Left kidney (tissue), 2 donors: ENCODE results near the gene ZNF205. TPM values are rescaled to one million over a fixed set of nuclear protein-coding genes. Genes with fewer than 3 reads are reported as not detected.

Experiments
- DNase-seq: peaks from one replicate; pipeline ENCODE4 v3.0.0-alpha.2; 2013
- polyA plus RNA-seq: library from polyadenylated mRNA; unstranded; fragments of 120-200 nt; gene quantifications from one replicate; pipeline ENCODE4 v1.2.1, GENCODE V29; 2013; ENCODE audit not compliant: insufficient read length

The ZNF205 gene
- polyA plus RNA-seq, 1 donor: 15.2 TPM

DNA sequence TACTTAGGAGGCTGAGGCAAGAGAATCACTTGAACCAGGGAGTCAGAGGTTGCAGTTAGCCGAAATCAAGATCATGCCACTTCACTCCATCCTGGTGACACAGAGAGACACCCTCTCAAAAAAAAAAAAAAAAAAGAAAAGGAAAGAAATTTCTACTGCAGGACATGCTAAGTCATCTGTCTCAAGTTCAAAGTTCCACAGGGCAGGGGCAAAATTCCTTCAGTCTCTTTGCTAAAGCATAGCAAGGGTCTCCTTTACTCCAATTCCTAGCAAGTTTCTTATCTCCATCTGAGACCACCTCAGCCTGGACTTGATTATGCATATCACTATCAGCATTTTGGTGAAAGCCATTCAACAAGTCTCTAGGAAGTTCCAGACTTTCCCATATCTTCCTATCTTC, 27.9 kb upstream of the ZNF205 start:
- no peak for DNase-seq

DNA sequence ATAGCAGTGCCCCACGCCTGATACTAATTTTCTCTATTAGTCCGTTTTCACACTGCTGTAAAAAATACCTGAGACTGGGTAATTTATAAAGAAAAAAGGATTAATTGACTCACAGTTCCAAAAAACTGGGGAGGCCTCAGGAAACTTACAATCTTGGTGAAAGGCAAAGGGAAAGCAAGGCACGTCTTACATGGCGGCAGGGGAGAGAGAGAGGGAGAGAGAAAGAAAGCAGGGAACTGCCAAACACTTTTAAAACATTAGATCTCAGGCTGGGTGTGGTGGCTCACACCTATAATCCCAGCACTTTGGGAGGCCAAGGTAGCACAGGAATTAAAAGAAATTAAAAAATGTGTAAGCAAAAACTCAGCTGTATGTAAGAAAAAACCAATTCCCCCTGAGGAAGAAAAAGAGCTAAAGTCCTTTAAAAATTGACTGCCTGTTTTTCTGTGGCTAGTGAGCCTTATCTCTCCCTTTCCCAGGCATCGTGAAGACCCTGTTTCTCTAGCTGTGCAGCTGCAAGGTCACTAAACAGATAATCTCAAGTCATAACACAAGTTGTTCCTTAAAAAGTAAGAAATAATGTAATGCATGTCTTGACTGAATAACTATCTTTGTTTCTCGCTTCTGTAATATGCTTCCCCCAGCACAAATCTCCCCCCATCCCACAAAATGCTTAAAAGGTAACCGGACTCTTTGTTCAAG, 27.3 kb upstream of the ZNF205 start:
- DNase-seq: no peak

DNA sequence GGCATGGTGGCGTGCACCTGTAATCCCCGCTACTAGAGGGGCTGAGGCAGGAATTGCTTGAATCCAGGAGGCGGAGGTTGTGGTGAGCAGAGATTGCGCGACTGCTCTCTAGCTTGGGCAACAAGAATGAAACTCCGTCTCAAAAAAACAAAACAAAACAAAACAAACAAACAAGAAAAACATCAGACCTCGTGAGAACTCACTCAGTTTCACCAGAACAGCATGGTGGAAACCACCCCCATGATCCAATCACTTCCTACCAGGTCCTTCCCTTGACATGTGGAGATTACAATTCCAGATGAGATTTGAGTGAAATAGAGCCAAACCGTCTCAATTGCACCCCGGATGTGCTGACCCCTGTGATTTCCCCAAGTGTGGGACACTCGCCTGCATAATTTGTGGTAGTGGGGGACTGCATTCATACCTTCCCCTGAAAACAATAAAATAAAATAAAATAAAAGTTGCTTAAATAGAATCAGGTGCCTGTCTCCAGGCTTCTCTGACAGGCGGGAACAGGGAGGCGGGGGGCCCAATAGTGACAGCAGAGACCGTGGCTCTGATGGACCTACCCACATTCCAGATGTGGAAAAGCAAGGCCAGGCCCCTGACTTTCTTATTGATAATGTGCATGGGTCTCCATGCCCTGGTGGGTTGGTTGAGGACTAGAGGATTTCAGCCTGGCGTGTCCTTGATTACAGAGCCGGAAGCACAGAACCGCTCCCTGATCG, 26.4 kb upstream of the ZNF205 start:
- no peak for DNase-seq

DNA sequence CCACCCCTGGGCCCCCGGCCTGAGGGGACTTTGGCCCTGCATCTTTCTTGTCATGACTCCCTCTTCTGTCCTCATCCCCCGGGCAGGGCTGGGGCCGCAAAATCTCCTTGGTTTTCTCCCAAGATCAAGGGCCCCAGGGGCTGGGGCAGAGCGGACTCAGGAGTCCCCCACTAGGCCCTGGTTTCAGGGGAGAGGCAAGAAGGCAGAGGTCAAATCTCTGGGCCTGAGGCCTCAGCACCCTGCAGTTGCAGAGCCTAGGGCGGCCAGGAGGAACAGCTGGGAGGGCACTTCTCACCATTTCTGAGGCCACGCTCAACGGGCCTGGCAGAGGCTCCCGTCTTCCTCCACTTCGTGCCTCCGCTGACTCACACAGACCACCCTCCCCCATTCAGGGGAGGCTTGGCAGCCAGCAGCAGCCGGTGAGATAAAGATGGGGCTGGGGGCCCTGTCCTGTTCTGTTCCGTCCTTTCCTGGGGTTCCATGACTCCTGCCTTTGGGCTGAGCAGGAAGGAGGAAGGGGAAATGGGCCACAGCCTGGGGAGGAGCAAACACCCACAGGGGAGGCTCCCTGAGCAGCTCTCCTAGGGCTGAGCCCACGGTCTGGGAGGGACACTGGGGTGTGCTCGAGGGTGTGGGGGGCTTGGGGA, 25.7 kb upstream of the ZNF205 start:
- no peak for DNase-seq

DNA sequence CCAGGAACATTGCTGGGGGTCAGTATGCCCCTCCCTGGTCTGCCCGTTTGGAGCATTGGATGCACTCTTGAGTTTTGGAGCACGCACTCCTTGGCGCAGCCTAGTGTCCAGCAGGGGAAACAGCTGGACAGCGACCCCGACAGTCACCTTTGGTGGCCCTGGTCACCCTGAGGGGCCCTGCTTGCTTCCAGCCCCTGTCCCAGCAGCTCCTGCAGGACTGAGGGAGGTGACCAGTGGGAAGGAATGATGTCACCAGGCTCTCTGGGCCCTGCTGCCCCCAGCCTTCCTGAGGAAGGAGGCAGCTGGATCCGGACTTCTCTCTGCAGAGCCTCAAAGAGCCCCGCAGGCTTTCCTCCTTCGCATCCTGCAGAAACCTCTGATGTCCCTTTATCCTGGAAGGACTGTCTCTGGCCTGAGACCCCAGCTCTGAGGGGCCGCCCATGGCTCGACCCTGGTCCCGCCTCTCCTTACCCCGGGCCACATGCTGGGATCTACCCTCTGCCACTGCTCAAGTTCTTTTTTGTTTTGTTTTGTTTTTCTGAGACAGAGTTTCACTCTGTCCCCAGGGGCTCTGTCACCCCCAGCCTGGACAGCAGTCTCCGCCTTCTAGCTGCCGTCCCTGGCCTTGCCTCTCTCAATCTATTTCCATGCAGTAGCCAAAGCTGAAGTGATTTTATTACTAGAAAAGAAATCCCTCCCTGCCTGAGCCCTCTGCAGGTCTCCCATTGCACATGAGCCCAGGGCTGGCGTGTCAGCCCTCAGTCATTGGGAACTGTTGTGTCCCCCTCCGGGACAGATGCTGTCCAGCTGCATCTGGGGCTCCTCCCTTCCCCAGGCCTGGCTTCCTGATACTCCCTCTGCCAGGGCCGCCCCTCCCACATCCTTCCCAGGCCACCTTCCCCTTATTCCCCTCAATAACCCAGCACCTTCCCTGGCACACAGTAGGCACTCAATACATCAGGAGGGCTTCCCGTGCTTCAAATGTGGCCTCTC, 24.8 kb upstream of the ZNF205 start:
- DNase-seq: no peak

DNA sequence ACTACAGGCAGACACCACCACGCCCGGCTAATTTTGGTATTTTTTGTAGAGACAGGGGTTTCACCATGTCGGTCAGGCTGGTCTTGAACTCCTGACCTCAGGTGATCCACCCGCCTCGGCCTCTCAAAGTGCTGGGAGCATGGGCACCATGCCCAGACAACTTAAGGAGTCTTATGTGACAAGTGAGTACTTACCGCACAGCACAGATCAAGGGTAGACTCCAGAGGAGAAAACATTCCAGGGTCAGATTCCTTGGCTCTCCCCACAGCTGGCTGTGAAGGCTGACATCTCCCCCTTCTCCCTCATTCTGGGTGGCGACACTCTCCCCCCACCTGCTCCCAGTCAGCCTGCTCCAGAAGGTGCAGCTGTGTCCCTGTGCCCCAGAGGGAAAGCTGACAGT, 23.9 kb upstream of the ZNF205 start:
- DNase-seq: no peak

DNA sequence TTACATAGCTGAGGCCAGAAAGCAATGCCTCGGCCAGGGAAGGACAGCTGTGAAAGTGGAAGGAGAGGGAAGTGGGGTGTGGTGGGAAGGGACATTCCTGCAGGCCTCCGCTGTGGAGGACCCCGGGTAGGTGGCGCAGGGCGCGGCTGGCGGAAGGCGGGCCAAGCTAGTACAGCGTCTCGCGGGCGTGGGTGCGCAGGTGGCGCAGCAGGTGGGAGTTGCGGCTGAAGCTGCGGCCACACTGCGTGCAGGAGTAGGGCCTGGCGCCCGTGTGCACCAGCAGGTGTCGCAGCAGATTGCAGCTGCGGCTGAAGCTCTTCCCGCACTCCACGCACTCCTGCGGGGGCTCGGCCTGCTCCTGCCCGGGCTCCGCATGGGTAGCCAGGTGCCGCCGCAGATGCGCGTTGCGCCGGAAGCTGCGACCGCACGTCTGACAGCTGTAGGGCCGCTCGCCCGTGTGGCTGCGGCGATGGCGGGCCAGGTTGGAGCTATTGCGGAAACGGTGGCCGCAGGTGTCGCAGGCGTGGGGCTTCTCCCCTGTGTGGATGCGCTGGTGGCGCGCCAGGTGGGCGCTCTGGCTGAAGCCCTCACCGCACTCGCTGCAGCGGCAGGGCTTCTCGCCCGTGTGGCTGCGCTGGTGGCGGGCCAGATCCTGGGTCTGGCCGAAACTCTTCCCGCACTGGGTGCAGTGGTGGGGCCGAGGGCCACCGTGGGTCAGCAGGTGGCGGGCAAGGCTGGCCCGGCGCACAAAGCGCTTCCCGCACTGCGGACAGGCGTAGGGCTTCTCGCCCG, 23.3 kb upstream of the ZNF205 start:
- DNase-seq: no peak

DNA sequence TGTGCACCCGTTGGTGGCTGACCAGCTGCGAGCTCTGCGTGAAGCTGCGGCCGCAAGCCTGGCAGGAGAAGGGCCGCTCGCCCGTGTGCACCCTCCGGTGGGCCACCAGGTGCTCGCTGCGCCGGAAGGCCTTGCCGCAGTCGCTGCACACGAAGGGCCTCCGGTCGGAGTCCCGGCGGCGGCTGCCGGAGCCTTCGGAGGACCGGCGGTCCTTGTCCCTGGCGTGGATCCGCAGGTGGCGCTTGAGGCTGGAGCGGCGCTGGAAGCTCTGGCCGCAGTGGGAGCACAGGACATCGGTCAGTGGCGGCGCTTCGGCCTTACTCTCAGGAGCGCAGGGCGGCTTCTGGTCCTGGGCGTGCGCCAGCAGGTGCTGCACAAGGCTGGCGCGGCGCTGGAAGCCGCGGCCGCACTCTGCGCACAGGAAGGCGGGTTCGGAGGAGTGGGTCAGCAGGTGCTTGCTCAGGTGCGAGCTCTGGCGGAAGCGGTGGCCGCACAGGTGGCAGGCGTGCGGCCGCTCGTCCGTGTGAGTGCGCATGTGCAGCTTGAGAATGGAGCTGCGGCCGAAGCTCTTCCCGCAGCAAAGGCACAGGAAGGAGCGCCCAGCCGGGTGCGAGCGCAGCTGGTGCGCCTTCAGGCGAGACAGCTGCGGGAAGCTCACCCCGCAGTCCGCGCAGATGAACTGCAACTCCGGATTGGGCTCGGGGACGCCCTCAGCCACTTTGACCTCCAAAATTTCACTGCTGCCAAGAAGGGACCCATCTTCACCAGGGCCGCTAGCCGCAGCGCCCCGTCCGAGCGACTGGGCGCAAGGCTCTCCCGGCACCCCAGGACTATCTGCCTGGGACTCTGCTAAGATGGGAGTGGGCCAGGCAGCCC, 22.4 kb upstream of the ZNF205 start:
- no peak for DNase-seq

DNA sequence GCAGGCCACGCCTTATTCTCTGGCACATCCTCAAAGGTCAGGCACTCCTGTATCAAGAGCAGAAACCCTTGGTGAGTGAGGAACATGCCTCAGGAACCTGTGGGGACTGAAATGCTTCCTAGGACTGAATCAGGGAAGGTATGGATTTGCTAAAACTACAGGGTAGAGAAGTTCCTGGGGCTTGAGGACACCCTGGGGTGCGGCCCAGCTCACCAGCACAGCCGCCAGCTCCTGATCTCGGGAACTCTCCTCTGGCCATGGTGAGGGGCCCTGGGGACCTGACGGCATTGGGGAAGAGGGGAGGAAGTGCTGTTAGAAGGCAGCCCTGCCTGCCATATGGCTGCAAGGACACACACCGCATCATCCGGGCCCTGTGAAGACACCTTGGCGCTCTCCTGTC, 20.8 kb upstream of the ZNF205 start:
- DNase-seq: no peak

DNA sequence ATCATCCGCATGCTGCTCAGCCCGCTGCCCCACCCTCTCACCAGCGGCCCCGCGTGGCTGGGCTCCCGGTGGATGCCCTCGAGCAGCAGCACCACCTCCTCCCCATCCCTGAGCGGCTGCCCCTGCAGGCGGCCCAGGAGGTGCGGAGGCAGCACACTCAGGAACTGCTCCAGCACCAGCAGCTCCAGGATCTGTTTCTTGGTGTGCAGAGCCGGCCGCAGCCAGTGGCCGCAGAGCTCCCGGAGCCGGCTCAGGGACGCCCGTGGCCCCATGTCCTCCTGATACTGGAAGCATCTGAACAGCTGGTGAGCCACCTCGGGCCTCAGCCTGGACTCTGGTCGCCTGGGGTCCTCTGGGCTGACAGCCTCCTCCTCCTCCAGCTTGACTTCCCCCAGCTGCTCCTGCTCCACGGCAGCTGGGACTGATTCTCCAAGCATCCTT, 19.9 kb upstream of the ZNF205 start:
- DNase-seq: no peak

DNA sequence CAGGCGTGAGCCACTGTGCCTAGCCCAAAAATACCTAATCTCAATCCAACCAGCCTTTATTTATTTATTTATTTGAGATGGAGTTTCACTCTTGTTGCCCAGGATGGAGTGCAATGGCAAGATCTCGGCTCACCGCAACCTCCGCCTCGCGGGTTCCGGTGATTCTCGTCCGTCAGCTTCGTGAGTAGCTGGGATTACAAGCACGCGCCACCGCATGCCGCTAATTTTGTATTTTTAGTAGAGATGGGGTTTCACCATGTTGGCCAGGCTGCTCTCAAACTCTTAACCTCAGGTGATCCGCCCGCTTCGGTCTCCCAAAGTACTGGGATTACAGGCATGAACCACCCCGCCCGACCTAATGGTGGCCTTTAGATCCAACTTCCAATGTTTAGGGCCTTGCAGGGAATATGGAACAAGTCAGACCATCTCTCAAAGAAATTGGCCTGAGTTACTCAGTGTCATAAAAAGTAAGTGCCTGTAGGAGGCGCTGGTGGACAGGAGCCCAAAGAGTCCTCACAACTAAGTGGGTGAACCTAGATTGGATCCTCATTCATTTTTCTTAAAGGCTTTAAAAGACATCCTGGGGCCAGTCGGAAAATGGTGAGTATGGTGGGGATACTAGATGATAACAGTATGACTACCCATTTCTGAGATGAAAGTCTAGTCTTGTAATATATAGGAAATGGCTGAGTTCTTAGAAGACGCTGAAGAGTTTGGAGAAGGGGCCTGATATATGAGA, 17.9 kb upstream of the ZNF205 start:
- DNase-seq: no peak

DNA sequence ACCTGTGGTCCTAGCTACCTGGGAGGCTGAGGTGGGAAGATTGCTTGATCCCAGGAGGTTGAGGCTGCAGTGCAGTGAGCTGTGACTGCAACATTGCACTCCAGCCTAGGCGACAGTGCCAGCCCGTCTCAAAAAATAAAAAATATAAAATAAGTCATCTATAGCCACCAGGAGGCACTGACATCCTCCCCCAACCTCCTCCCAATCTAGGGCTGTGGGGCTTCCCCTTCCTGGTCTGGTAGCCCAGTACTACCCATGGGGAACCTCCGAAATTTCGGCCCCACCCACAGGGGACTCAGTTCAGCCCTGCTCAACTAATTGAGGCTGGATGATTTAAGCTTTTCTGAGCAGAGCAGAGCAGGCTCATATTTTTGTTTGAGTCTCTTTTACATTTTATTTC, 16.5 kb upstream of the ZNF205 start:
- DNase-seq: no peak

DNA sequence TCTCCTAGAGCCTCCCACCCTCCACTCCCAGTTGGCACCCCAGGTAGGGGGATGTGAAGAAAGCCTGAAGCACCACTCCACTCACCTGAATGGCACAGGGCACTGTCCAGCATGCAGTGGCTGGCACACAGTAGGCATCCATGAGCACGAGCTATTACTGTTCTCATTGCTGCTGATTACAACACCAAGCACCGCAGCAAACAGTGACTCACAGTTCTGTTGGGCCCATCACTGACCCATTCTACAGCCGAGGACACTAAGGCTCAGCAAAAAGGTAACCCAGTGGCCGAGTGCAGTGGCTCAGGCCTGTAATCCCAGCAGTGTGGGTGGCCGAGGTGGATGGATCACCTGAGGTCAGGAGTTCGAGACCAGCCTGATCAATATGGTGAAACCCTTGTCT, 16.0 kb upstream of the ZNF205 start:
- DNase-seq: no peak

DNA sequence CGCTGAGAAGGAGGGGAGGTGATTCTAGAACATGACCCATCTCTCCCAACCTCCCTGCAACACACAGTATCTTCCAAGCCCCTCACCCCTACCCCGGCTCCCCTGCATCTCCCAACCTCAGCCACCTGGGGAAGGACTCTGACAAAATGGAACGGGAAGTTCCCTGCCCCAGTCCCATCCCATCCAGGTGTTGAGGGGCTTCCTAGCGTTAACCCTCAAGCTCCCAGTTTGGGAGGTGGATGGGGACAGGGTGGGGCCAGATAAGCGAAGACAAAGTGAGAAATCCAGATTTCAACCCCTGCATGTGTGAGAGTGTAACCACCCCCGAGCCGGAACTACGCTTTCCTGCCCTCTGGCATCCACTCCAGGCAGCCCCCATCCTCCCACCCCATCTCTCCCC, 15.1 kb upstream of the ZNF205 start:
- no peak for DNase-seq

DNA sequence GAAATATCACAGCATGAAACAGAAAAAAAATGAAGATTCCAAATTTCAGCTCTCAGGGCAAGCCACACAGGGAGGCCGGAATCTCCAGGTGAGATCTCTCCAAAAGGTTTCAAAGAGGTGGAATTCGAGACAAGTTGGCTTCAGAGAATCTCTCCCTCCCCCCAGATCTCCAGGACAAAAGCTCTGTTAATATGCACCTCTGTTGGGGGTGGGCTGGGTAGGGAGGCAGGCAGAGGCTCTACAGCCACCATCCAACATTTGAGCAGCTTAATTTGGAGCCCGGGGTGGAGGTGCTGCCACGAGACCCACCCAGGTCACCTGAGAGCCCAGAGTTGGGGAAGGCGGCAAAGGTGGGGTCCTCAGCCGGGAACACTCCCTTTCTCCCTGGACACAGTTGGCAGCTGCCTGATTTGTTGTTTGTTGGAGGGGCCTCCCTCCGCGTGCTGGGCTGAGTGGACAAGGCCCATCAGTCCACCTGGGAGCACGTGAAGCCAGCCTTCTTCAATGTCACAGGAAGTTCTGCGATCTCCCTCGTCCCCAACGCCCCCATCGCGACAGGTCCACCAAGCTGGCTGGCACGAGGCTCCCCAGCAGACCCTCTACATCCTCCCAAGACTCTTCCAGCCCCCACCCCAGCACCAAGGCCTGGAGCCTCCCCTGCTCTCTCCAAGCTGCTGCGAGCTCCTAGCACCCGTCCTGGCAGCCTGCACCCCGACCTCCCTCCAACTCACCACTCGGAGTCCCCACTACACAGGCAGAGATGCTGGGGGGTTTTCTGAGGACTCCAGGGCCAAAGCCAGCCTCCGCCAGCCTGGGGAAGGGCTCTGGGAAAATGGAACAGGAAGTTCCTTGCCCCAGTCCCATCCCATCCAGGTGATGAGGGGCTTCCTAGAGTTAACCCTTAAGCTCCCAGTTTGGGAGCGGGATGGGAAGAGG, 13.7 kb upstream of the ZNF205 start, which contains the start of gene ZSCAN10:
TSS of gene ZSCAN10 (minus strand) at position 836 of the 936 bp plus-strand sequence. CDS start 6,357 bp downstream, outside the sequence.
- DNase-seq: no peak

DNA sequence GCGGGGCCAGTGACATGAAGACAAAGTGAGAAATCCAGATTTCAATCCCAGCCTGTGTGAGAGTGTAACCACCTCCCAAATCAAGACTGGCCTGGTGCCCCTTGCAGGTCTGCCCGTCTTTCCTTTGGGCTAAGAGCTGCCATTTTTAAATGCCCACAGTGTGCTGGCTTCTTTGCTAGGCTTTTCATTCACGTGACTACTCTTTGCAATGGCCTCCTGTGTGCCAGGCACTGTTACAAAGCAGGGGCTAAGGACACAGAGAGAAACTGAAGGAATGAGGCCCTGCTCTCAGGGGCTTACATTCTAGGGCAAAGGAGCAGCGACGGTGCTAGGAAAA, 13.0 kb upstream of the ZNF205 start:
- no peak for DNase-seq

DNA sequence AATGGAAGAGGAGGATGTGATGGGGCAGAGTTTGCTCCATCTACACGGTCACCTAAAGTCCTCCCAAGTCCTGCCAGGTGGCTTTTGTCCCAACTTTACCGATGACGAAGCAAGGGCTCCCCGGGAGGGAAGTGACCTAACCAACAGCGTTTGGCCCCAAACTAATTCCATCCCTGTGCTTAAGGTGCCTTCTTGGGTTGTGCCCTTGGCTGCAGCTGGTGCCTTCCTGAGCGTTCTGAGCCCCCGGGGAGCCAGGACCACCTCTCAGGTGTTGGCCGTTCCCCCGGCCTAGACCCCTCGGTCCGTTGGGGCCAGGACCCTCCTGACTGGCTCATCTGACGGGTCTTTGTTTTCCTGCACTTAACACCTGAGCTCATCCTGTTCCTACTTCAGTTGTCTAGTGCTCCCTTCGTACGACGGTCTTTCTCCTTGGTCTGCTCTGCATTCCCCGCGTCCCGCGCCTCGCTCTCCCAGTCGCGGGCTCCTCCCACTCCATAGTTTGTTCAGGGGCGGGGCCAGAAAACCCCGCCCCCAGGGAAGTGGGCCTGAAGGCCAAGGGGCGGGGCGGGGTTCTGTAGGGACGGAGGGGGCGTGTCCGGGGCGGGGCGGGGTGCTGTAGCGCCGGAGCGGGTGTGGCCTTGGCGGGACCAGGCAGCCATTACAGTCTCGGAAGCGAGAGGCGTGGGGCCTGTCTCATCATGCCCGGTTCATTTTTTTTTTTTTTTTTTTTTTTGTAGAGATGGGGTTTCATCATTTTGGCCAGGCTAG, 12.5 kb upstream of the ZNF205 start:
- DNase-seq: peak; percentile 86
